IgD-negative memory B cell (primary cell): ENCODE results near the gene TPSG1. TPM values are rescaled to one million over a fixed set of nuclear protein-coding genes. Genes with fewer than 3 reads are reported as not detected.

ENCODE experiments used
- H3K27ac Mint-ChIP-seq, 3 donors: one replicate each; pipeline ENCODE4 v1.8.0; 2020 to 2022; ENCODE audit warnings: mild to moderate bottlenecking in 3 of 3, mixed read lengths in 3 of 3, moderate library complexity in 1 of 3
- H3K27me3 Mint-ChIP-seq: one replicate; pipeline ENCODE4 v1.8.0; 2021; ENCODE audit warnings: mixed read lengths
- H3K36me3 Mint-ChIP-seq: one replicate; pipeline ENCODE4 v1.8.0; 2020; ENCODE audit warnings: mild to moderate bottlenecking, mixed read lengths
- H3K4me1 Mint-ChIP-seq, 3 donors: one replicate each; pipeline ENCODE4 v1.8.0; 2020 to 2022; ENCODE audit warnings: mixed read lengths in 3 of 3, mild to moderate bottlenecking in 1 of 3
- H3K4me3 Mint-ChIP-seq, 4 donors: one replicate each; pipeline ENCODE4 v1.8.0; 2020 to 2022; ENCODE audit warnings: mild to moderate bottlenecking in 4 of 4, mixed read lengths in 4 of 4, moderate library complexity in 3 of 4
- H3K9me3 Mint-ChIP-seq, 3 donors: one replicate each; pipeline ENCODE4 v1.8.0; 2020 to 2021; ENCODE audit warnings: mixed read lengths in 3 of 3, mild to moderate bottlenecking in 1 of 3
- polyA plus RNA-seq: library from polyadenylated mRNA; unstranded; fragments of 300-500 nt; fragmentation: Illumina TruSeq; gene quantifications from one replicate; pipeline ENCODE4 v1.2.3, GENCODE V29; 2021

The TPSG1 gene
- polyA plus RNA-seq, 1 donor from 2014 or later: not detected

- Mint-ChIP-seq H3K27ac (no peak overlapping the region), H3K36me3 (no peaks in the 10 kb centered on the region), H3K4me1 (no peaks in the 10 kb centered on the region), H3K9me3 (no peaks in the 10 kb centered on the region), H3K27me3 (no peaks in the 10 kb centered on the region), H3K4me3 (no peak overlapping the region)
These were observed 8.8 kb downstream of the TPSG1 start for GRCh38 chr16:1216296-1216619.

- Mint-ChIP-seq H3K4me3 (no peak overlapping the region), H3K9me3 (no peaks in the 10 kb centered on the region)
These were observed 9.3 kb downstream of the TPSG1 start for GRCh38 chr16:1215574-1216295.

GRCh38 chr16:1214719-1215118 is 10.3 kb downstream of the TPSG1 start:
- no peaks in the 10 kb centered on the region for H3K4me1 Mint-ChIP-seq
- no peaks in the 10 kb centered on the region for H3K9me3 Mint-ChIP-seq
- no peaks in the 10 kb centered on the region for H3K36me3 Mint-ChIP-seq
- no peaks in the 10 kb centered on the region for H3K27me3 Mint-ChIP-seq
- no peak overlapping the region for H3K27ac Mint-ChIP-seq
- H3K4me3 Mint-ChIP-seq: no peak overlapping the region

More at GRCh38 chr16:1215574-1216295, 9.3 kb downstream of the TPSG1 start:
- Mint-ChIP-seq H3K27ac (no peak overlapping the region), H3K36me3 (no peaks in the 10 kb centered on the region), H3K4me1 (no peaks in the 10 kb centered on the region), H3K27me3 (no peaks in the 10 kb centered on the region)

GRCh38 chr16:1213796-1214372 is 11.2 kb downstream of the TPSG1 start:
- Mint-ChIP-seq H3K27me3 (no peaks in the 10 kb centered on the region), H3K9me3 (no peaks in the 10 kb centered on the region), H3K27ac (no peak overlapping the region), H3K4me3 (no peak overlapping the region), H3K36me3 (no peaks in the 10 kb centered on the region), H3K4me1 (no peaks in the 10 kb centered on the region)

- Mint-ChIP-seq H3K27ac (no peak overlapping the region), H3K9me3 (no peaks in the 10 kb centered on the region), H3K27me3 (no peaks in the 10 kb centered on the region), H3K4me3 (no peak overlapping the region), H3K4me1 (peaks cover 0 to under 1% (median 0%) of the 10 kb centered on the region in 3 donors), H3K36me3 (no peaks in the 10 kb centered on the region)
These were observed 11.8 kb downstream of the TPSG1 start for GRCh38 chr16:1213231-1213630.

- Mint-ChIP-seq H3K27ac (no peak overlapping the region), H3K9me3 (no peaks in the 10 kb centered on the region), H3K36me3 (no peaks in the 10 kb centered on the region), H3K27me3 (no peaks in the 10 kb centered on the region), H3K4me3 (no peak overlapping the region), H3K4me1 (peaks cover 0 to 2% (median 0%) of the 10 kb centered on the region in 3 donors)
These were observed 12.4 kb downstream of the TPSG1 start for GRCh38 chr16:1212616-1213194.

GRCh38 chr16:1211451-1212268 is 13.4 kb downstream of the TPSG1 start:
- Mint-ChIP-seq H3K27ac (no peak overlapping the region), H3K36me3 (no peaks in the 10 kb centered on the region), H3K4me3 (no peak overlapping the region), H3K9me3 (no peaks in the 10 kb centered on the region), H3K27me3 (no peaks in the 10 kb centered on the region), H3K4me1 (peaks cover 0 to 2% (median 0%) of the 10 kb centered on the region in 3 donors)

- H3K4me3 Mint-ChIP-seq: no peak overlapping the region
- no peaks in the 10 kb centered on the region for H3K9me3 Mint-ChIP-seq
- H3K36me3 Mint-ChIP-seq: no peaks in the 10 kb centered on the region
- H3K27me3 Mint-ChIP-seq: no peaks in the 10 kb centered on the region
- H3K4me1 Mint-ChIP-seq: peaks cover 0 to 2% (median 0%) of the 10 kb centered on the region in 3 donors
- no peak overlapping the region for H3K27ac Mint-ChIP-seq
These were observed 14.6 kb downstream of the TPSG1 start for GRCh38 chr16:1210461-1210860.

GRCh38 chr16:1209081-1209480 is 16.0 kb downstream of the TPSG1 start:
- no peaks in the 10 kb centered on the region for H3K27me3 Mint-ChIP-seq
- peaks cover 0 to 2% (median 0%) of the 10 kb centered on the region in 3 donors for H3K4me1 Mint-ChIP-seq
- H3K9me3 Mint-ChIP-seq: no peaks in the 10 kb centered on the region
- H3K27ac Mint-ChIP-seq: no peak overlapping the region
- no peak overlapping the region for H3K4me3 Mint-ChIP-seq
- H3K36me3 Mint-ChIP-seq: no peaks in the 10 kb centered on the region

- Mint-ChIP-seq H3K4me1 (peaks cover 0 to 3% (median 0%) of the 10 kb centered on the region in 3 donors), H3K9me3 (no peaks in the 10 kb centered on the region), H3K4me3 (no peak overlapping the region), H3K36me3 (no peaks in the 10 kb centered on the region), H3K27ac (no peak overlapping the region), H3K27me3 (no peaks in the 10 kb centered on the region)
These were observed 16.7 kb downstream of the TPSG1 start for GRCh38 chr16:1208239-1208830.

- Mint-ChIP-seq H3K4me3 (no peak overlapping the region), H3K4me1 (peaks cover 0 to 3% (median 0%) of the 10 kb centered on the region in 3 donors), H3K9me3 (no peaks in the 10 kb centered on the region), H3K27ac (no peak overlapping the region), H3K27me3 (no peaks in the 10 kb centered on the region), H3K36me3 (no peaks in the 10 kb centered on the region)
These were observed 18.3 kb downstream of the TPSG1 start for GRCh38 chr16:1206786-1207185.

- no peak overlapping the region for H3K27ac Mint-ChIP-seq
- no peak overlapping the region for H3K4me3 Mint-ChIP-seq
- H3K27me3 Mint-ChIP-seq: no peaks in the 10 kb centered on the region
- H3K9me3 Mint-ChIP-seq: no peaks in the 10 kb centered on the region
- H3K36me3 Mint-ChIP-seq: no peaks in the 10 kb centered on the region
- H3K4me1 Mint-ChIP-seq: peaks cover 0 to 3% (median 0%) of the 10 kb centered on the region in 3 donors
These were observed 18.7 kb downstream of the TPSG1 start for GRCh38 chr16:1206326-1206725.

- H3K9me3 Mint-ChIP-seq: no peaks in the 10 kb centered on the region
- H3K4me1 Mint-ChIP-seq: peaks cover 0 to 3% (median 0%) of the 10 kb centered on the region in 3 donors
- no peak overlapping the region for H3K27ac Mint-ChIP-seq
- no peaks in the 10 kb centered on the region for H3K36me3 Mint-ChIP-seq
- no peaks in the 10 kb centered on the region for H3K27me3 Mint-ChIP-seq
- H3K4me3 Mint-ChIP-seq: no peak overlapping the region
These were observed 20.1 kb downstream of the TPSG1 start for GRCh38 chr16:1204933-1205332.

GRCh38 chr16:1202274-1202673 is 22.8 kb downstream of the TPSG1 start:
- H3K4me1 Mint-ChIP-seq: peaks cover 0 to 1% (median 0%) of the 10 kb centered on the region in 3 donors
- no peaks in the 10 kb centered on the region for H3K9me3 Mint-ChIP-seq
- H3K4me3 Mint-ChIP-seq: no peak overlapping the region
- H3K27me3 Mint-ChIP-seq: no peaks in the 10 kb centered on the region
- no peaks in the 10 kb centered on the region for H3K36me3 Mint-ChIP-seq
- H3K27ac Mint-ChIP-seq: no peak overlapping the region

- H3K4me1 Mint-ChIP-seq: peaks cover 0 to 1% (median 0%) of the 10 kb centered on the region in 3 donors
- H3K9me3 Mint-ChIP-seq: no peaks in the 10 kb centered on the region
- H3K4me3 Mint-ChIP-seq: no peak overlapping the region
- no peaks in the 10 kb centered on the region for H3K27me3 Mint-ChIP-seq
- no peaks in the 10 kb centered on the region for H3K36me3 Mint-ChIP-seq
- no peak overlapping the region for H3K27ac Mint-ChIP-seq
These were observed 23.6 kb downstream of the TPSG1 start for GRCh38 chr16:1201444-1201843.
